ENCODE data around the gene NEK8. TPM values are rescaled to one million over a fixed set of nuclear protein-coding genes. Genes with fewer than 3 reads are reported as not detected.
A peak's percentile ranks its signal among the peaks of the same experiment; 100 is the strongest.

The NEK8 gene
- total and polyA plus RNA-seq, 9 of the 15 experiments (the other 6 are each of a cell fraction or from before 2014, with no cell fraction given): 0.98 to 16.6 (median 4.6) TPM

GRCh38 chr17:28717578-28718332, 10.8 kb upstream of the NEK8 start, which contains the start of gene RAB34 (continued):
- TF ChIP-seq, protein P1, sequence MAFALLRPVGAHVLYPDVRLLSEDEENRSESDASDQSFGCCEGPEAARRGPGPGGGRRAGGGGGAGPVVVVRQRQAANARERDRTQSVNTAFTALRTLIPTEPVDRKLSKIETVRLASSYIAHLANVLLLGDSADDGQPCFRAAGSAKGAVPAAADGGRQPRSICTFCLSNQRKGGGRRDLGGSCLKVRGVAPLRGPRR (CRISPR knock-in tag; IDR thresholded peaks at IDR 0.05): no peak
- TF ChIP-seq NCOA2 (IDR thresholded peaks at IDR 0.05; ENCODE audit: partially characterized antibody in 2 of 2) (no peak), PCBP1 (IDR thresholded peaks at IDR 0.05; ENCODE audit: low read depth, low read length, poor library complexity, severe bottlenecking) (peak; percentile 29), ZNF444 (CRISPR knock-in tag; IDR thresholded peaks at IDR 0.05) (no peak), FIP1L1 (IDR thresholded peaks at IDR 0.05; ENCODE audit: low read depth, low read length, poor library complexity, severe bottlenecking) (peak; percentile 6), PHF8 (IDR thresholded peaks at IDR 0.05; ENCODE audit: borderline replicate concordance, low read length) (no peak), ZSCAN32 (CRISPR knock-in tag; IDR thresholded peaks at IDR 0.05) (no peak)

DNA sequence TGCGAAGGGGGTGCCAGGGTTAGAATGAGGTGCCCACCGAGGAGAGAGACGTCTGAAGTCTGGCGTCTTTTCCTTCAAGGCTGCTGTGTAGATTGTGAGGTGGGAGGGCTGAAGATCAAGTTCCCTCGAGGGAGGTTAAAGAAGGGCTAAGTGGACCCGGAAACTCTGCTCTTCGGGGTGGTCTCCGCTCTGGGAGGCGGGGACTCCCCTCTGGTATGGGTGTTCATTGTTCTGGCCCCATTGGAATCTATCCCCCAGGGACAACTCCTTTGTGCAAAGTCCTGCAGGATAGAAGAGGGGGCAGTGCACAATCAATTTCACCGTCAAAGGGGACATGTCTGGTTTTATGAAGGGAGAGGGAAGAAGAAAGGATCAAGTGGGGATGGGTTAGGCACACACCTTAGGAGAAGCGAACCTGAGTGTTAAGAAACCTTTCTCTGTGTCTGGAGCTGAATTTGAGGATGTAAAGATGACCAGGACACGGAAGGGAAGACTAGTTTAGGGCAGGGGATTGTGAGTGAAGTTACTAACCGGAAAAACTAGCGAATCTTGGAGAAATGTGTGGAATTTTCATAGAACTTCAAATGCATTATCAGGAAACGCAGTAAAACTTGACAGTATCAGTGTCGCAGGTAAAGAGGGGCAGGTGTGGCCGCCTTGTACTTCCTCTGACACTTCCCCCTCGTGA, 10.1 kb upstream of the NEK8 start:
- Histone ChIP-seq H3K4me2 (ENCODE audit: insufficient read depth, low read length) (peak overlapping the region; percentile 96; the same call in 1 of the 2 replicates), H2AFZ (ENCODE audit: low read depth, low read length) (no peak overlapping the region), H3K9me1 (ENCODE audit: control insufficient read depth, insufficient read depth, low read length) (no peaks in the 10 kb centered on the region), H3K9me3 (replicated peaks; ENCODE audit: control insufficient read depth, insufficient read depth, low read depth, low read length) (no peaks in the 10 kb centered on the region), H4K20me1 (replicated peaks; ENCODE audit: control insufficient read depth, insufficient read depth, low read length) (peaks cover 30% of the 10 kb centered on the region), H3K4me1 (replicated peaks in 1 of 2; ENCODE audit: control insufficient read depth in 2 of 2, insufficient read depth in 2 of 2, low read length in 2 of 2) (peaks cover 28 to 36% of the 10 kb centered on the region in 2 experiments), H3K9ac (ENCODE audit: insufficient read depth in 1 of 2, low read depth in 2 of 2, low read length in 2 of 2) (no peak overlapping the region; a peak in 1 of 4 replicates), H3K4me3 (no peak overlapping the region), H3K27ac (ENCODE audit: extremely low read depth, low read depth, low read length) (no peak overlapping the region), H3K79me2 (ENCODE audit: control insufficient read depth, insufficient read depth, low read length) (peaks cover 46% of the 10 kb centered on the region), H3K36me3 (ENCODE audit: control insufficient read depth, insufficient read depth, low read length) (peaks cover 34% of the 10 kb centered on the region), H3K27me3 (ENCODE audit: control insufficient read depth in 2 of 2, insufficient read depth in 2 of 2, low read length in 2 of 2) (0 out of 5 replicates have a peak, but pooled peaks cover 0 to 11% of the 10 kb centered on the region in 2 experiments)
- no peak for DNase-seq (ENCODE audit: extremely low read depth in 1 of 4, low spot score in 3 of 4)
- POLR2A ChIA-PET: interaction anchor here (1.2 to 1.3 kb wide), 2 partner anchors 17 to 180 kb away, joined by 9 to 11 read pairs; partner anchors contain the start of gene FLOT2
- no TSS peak for BruUV-seq (replicated peaks)
- intact Hi-C loops (cut with micrococcal nuclease) (loop anchor here (1.0 to 2.0 kb wide), 2 partner anchors 7 to 72 kb away; partner anchors contain the start of gene PROCA1), in situ Hi-C loops (cut with MboI) (no loop called here)
- FAIRE-seq: no peak
- CTCF ChIA-PET (ENCODE audit: low intra/inter-chr PET ratio): interaction anchor here (1.5 kb wide), 1 partner anchor 73 kb away, joined by 5 read pairs; no protein-coding TSS in a partner anchor
- 73% methylated on average over 18 of the region's 18 CpGs for WGBS (ENCODE audit: insufficient coverage, low coverage, missing lambda C conversion rate)
- ATAC-seq: no peak
- TF ChIP-seq RBM25 (IDR thresholded peaks at IDR 0.05; ENCODE audit: low read depth, low read length, severe bottlenecking) (no peak), ELK1 (CRISPR knock-in tag; IDR thresholded peaks at IDR 0.05) (no peak), NR3C1 (CRISPR knock-in tag; IDR thresholded peaks at IDR 0.05) (no peak), PURB (CRISPR knock-in tag; IDR thresholded peaks at IDR 0.05; ENCODE audit: low read depth) (no peak), TCFL5 (CRISPR knock-in tag; conservative IDR thresholded peaks at IDR 0.05) (no peak), ERF (CRISPR knock-in tag; IDR thresholded peaks at IDR 0.05) (no peak)
- TF ChIP-seq, protein P2, sequence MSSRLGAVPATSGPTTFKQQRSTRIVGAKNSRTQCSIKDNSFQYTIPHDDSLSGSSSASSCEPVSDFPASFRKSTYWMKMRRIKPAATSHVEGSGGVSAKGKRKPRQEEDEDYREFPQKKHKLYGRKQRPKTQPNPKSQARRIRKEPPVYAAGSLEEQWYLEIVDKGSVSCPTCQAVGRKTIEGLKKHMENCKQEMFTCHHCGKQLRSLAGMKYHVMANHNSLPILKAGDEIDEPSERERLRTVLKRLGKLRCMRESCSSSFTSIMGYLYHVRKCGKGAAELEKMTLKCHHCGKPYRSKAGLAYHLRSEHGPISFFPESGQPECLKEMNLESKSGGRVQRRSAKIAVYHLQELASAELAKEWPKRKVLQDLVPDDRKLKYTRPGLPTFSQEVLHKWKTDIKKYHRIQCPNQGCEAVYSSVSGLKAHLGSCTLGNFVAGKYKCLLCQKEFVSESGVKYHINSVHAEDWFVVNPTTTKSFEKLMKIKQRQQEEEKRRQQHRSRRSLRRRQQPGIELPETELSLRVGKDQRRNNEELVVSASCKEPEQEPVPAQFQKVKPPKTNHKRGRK (tag; IDR thresholded peaks at IDR 0.05): peak; percentile 13; the same call in 1 of the 2 replicates

All from K562 (cell line).